Endometrial microvascular endothelial cells (primary cell): ENCODE results near the gene CDKN2C. TPM values are rescaled to one million over a fixed set of nuclear protein-coding genes. Genes with fewer than 3 reads are reported as not detected.

Experiments used
- in situ Hi-C: cut with HindIII; loops from 2 replicates; pipeline ENCODE4 v1.10.0; 2017; ENCODE audit warnings: low sequenced_read_pairs, low pct_unique_long_range_greater_than_20kb; ENCODE audit errors: inconsistent ontology term
- total RNA-seq: library from RNA; depleted of rRNA; stranded (reverse); fragments of >200 nt; gene quantifications from one replicate; pipeline ENCODE4 v1.2.3, GENCODE V29; 2015; ENCODE audit errors: inconsistent ontology term

The CDKN2C gene
- total RNA-seq, 1 donor from 2014 or later, result 17.1 TPM

DNA sequence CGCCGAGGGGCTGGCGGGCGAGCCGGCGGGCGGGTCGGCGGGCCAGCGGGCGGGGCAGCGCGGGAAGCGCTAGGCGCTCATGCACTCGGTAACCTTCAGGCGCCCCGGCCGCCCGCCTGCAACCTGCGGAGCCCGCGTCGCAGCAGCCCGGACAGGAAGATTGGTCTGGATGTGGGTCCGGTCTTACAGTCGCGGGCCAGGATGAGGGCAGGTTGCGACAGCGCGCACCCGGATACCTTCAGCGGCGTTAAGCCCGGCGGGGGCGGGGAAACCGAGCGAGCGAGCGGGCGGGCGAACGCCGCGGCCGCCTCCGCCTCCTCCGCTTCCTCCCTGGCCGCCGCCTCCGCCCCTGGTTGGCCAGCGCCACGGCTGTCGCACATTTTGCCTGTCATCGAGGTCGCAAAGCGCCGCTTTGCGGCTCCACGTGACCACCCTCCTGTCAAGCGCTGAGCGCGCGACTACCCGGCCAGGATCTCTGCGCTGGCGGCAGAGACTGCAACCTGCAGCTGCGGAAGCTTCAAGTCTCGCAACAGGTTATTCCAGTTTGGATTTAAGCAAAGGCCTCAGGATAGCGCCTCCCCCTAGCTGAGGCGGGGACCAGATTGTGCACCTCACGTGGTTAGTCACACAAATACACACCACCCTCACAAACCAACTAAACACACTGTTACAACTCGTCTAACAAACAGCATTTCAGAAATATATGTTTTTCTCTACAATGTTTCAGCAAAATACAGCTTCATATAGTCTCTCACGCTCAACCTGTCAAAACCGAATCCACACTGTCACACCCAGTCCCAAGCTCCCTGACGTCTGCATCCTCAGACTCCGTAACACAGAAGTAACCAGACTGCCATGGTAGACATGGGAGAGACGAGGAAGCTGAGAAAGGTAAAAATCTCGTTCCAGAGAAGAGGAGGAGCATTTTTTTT lies 9.9 kb upstream of the CDKN2C start, which contains the start of gene FAF1:
FAF1 (minus strand) TSS at position 355 of the 932 bp plus-strand sequence. CDS start 456 bp downstream, outside the sequence.
- in situ Hi-C loops, result no loop called here

DNA sequence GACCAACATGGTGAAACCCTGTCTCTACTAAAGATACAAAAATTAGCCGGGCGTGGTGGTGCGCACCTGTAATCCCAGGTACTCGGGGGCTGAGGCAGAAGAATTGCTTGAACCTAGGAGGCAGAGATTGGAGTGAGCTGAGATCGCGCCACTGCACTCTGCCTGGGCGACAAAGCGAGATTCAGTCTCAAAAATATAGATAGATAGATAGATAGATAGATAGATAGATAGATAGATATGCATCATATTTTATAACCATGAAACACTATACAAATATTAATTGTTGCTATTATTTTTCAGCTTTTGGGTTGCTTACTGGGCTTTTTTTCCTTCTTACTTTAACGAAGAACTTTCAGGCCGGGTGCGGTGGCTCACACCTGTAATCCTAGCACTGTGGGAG lies 5.2 kb upstream of the CDKN2C start:
- in situ Hi-C loops, result no loop called here

DNA sequence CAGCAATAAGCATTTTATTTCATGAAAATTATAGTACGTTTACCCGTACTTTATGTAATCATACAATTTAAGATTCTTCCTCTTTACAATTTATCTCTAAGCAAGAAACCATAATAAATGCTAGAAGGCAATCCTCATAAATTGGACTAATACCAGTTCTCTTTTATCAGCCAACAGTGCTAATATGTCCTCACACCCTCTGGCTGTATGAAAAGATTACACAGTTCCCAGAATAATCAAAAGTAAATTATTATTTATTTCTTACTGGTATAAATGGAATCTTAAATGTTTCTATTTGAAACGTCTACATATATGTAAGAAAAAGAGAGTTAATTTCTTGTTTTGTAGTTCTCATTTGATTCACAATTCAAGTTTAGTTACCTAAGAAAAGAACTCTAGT lies 3.1 kb upstream of the CDKN2C start:
- in situ Hi-C loops, result no loop called here

- in situ Hi-C loops, result no loop called here
Observed at GRCh38 chr1:50967416-50968157, 2.5 kb upstream of the CDKN2C start.

DNA sequence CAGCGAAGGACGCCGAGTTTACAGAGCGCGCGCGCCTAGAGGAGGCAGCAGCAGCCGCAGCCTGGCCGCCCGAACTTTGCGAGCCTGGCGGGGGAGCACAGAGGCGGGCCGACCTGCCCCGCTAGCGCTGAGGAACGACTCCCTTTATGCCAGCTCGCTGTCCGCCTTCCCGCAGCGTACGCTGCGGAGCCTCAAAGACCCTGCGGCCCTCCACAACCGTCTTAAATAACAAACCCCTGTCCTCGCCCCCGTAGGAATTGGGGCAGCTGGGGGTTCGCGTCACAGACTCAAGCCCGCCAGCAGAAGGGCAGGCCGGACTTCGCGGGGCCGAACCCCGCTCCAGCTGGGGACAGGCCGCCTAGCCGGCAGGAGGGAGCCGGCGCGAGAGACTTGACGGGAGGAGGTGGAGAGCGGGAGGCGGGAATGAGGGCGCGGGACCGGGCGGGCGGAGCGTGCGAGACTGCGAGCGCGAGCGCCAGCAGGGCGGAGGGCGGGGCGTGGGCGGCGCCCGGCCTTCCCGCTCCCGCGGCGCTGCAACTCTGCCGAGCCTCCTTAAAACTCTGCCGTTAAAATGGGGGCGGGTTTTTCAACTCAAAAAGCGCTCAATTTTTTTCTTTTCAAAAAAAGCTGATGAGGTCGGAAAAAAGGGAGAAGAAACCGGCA lies 1.8 kb upstream of the CDKN2C start:
- in situ Hi-C loops, result no loop called here

- in situ Hi-C loops, result no loop called here
Observed at GRCh38 chr1:50968821-50969610, 1.0 kb upstream of the CDKN2C start.

DNA sequence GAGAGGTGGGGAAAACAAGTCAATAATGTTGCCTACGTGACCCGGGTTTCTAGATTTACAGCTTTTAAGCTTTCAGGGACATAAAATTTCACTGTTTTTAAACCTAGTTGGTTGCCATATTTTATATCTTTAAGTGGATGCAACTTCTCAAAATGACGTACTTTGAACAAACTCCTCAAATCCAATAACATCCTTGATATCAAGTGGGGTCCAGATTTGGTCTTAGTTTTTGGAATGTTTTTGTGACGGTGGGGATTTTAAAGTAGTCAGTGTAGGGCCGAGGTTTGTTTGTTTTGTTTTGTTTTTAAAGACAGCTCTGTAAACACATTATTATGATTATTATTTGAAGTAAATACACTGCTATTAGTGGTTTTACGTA lies 453 bp downstream of the CDKN2C start:
- in situ Hi-C loops, result no loop called here

DNA sequence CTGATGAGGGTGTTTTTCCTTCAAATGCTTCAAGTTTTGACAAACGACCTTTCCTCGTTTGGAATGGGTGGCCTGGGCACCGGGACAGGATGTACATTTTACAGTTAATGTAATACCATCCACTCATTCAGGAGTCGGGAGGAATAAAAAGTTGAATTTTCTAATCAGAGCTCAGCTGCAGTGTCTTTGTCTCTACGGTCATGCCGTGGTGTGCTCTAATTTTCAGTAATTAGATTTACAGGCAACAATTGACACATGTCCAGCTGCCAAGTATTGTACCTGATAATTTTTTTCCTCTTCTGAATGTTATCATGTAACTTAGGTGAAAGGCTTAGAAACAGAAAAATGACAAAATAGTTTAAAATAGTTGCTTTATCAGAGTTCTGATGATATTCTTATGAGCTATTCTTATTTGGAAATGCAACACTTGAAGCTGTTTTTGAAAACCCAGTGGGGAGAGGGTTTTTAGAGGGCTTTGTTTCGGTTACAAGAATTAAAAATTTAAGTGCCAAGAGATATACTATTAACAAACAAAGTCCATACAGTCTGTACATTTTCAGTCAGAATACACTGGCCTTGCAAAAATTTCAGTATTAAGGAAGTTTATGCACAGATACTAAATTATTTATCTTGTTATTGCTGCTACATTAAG lies 1.0 kb downstream of the CDKN2C start:
- in situ Hi-C loops, result no loop called here

- in situ Hi-C loops, result no loop called here
Observed at GRCh38 chr1:50971748-50972305, 1.8 kb downstream of the CDKN2C start.

GRCh38 chr1:50972766-50973165 lies 2.7 kb downstream of the CDKN2C start:
- in situ Hi-C loops, result no loop called here

- in situ Hi-C loops, result no loop called here
Observed at GRCh38 chr1:50973255-50973654, 3.2 kb downstream of the CDKN2C start.

- in situ Hi-C loops, result no loop called here
Observed at GRCh38 chr1:50973875-50974617, 4.0 kb downstream of the CDKN2C start.

GRCh38 chr1:50974618-50974935 lies 4.5 kb downstream of the CDKN2C start:
- in situ Hi-C loops, result no loop called here

DNA sequence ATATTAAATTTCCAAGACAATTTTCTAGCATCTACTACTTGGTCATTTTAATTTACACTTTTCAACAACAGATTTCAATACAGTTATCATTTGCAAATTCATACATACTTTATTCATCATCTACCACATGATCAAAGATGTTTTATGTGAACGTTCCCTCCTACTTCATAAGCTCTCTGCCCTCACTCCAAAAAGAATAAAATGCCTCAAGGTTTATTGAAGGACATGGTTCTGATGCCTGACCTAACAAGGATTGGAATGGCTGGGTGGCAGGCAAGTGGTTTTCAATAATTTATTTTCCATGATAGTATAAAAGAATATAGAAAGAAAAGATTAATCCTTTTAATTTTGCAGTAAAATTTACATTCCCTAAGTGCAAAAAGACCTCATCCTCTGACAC lies 5.4 kb downstream of the CDKN2C start:
- in situ Hi-C loops, result no loop called here

- in situ Hi-C loops, result no loop called here
Observed at GRCh38 chr1:50976111-50976889, 6.3 kb downstream of the CDKN2C start.

GRCh38 chr1:50976890-50977574 lies 7.0 kb downstream of the CDKN2C start:
- in situ Hi-C loops, result no loop called here
